ENCODE results near the gene DSN1. TPM values are rescaled to one million over a fixed set of nuclear protein-coding genes. Genes with fewer than 3 reads are reported as not detected.

Gene DSN1
- total and polyA plus RNA-seq, 9 of the 15 experiments (the other 6 are each of a cell fraction or from before 2014, with no cell fraction given): 23.3 to 45.3 (median 31.1) TPM

DNA sequence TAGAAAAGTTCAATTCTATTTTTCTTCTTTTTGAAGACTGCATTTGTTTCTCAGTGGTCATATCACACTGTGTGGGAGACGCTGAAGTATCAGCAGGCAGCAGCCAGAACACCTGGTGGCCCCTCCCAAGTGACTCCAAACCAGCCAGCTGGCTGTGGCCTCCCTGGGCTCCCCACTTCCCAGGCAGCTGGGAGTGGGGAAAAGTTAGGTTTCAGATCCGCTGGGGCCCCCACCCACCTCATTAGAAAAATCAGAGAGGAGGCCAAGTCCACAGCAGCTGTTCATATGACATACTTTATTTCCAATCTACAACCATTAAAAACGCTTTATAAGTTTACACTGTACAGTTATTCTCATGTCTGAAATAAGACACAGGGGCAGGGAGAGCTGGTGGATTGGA is 3.6 kb upstream of the DSN1 start (continued):
- TF ChIP-seq, protein P1, sequence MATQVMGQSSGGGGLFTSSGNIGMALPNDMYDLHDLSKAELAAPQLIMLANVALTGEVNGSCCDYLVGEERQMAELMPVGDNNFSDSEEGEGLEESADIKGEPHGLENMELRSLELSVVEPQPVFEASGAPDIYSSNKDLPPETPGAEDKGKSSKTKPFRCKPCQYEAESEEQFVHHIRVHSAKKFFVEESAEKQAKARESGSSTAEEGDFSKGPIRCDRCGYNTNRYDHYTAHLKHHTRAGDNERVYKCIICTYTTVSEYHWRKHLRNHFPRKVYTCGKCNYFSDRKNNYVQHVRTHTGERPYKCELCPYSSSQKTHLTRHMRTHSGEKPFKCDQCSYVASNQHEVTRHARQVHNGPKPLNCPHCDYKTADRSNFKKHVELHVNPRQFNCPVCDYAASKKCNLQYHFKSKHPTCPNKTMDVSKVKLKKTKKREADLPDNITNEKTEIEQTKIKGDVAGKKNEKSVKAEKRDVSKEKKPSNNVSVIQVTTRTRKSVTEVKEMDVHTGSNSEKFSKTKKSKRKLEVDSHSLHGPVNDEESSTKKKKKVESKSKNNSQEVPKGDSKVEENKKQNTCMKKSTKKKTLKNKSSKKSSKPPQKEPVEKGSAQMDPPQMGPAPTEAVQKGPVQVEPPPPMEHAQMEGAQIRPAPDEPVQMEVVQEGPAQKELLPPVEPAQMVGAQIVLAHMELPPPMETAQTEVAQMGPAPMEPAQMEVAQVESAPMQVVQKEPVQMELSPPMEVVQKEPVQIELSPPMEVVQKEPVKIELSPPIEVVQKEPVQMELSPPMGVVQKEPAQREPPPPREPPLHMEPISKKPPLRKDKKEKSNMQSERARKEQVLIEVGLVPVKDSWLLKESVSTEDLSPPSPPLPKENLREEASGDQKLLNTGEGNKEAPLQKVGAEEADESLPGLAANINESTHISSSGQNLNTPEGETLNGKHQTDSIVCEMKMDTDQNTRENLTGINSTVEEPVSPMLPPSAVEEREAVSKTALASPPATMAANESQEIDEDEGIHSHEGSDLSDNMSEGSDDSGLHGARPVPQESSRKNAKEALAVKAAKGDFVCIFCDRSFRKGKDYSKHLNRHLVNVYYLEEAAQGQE (IDR thresholded peaks at IDR 0.05; ENCODE audit: borderline replicate concordance): no peak
- TF ChIP-seq, protein P1 (CRISPR knock-in tag; IDR thresholded peaks at IDR 0.05; ENCODE audit: low read depth): no peak
- no peak for TF ChIP-seq MECOM (CRISPR knock-in tag; IDR thresholded peaks at IDR 0.05)
- peak; percentile 46 for TF ChIP-seq DACH1 (IDR thresholded peaks at IDR 0.05; ENCODE audit: partially characterized antibody)
- TF ChIP-seq CBFA2T3 (IDR thresholded peaks at IDR 0.05): peak; percentile 75
- TF ChIP-seq DLX4 (CRISPR knock-in tag; IDR thresholded peaks at IDR 0.05): no peak
- TF ChIP-seq MBD1 (CRISPR knock-in tag; IDR thresholded peaks at IDR 0.05): no peak
- TF ChIP-seq SAP30 (IDR thresholded peaks at IDR 0.05; ENCODE audit: borderline replicate concordance, insufficient read depth, low read depth, low read length, poor library complexity, severe bottlenecking): no peak
- peak; percentile 51 for TF ChIP-seq TCF3 (CRISPR knock-in tag; IDR thresholded peaks at IDR 0.05)
- TF ChIP-seq STAT5B (CRISPR knock-in tag; IDR thresholded peaks at IDR 0.05): no peak
- peak; percentile 68 for TF ChIP-seq CBFA2T2 (conservative IDR thresholded peaks at IDR 0.05)
- TF ChIP-seq KAT8 (IDR thresholded peaks at IDR 0.05; ENCODE audit: low read depth): no peak
- no peak for TF ChIP-seq ZNF707 (CRISPR knock-in tag; conservative IDR thresholded peaks at IDR 0.05)
- no peak for TF ChIP-seq HDAC3 (IDR thresholded peaks at IDR 0.05; ENCODE audit: borderline replicate concordance, partially characterized antibody)
- TF ChIP-seq TAF7 (tag; IDR thresholded peaks at IDR 0.05): no peak
- TF ChIP-seq TEAD4 (IDR thresholded peaks at IDR 0.05; ENCODE audit: low read length): peak; percentile 39; the same call in 1 of the 2 replicates
- TF ChIP-seq TEAD4 (CRISPR knock-in tag; IDR thresholded peaks at IDR 0.05; ENCODE audit: borderline replicate concordance): no peak
- no peak for TF ChIP-seq POLR2AphosphoS2 (IDR thresholded peaks at IDR 0.05; ENCODE audit: low read length)
- TF ChIP-seq HNRNPH1 (optimal IDR thresholded peaks at IDR 0.05; ENCODE audit: low read depth, low read length): no peak
- peak; percentile 55 for TF ChIP-seq POLR2AphosphoS5 (IDR thresholded peaks at IDR 0.05; ENCODE audit: control insufficient read depth, insufficient read depth, low read depth, low read length)
- no peak for TF ChIP-seq HIVEP1 (CRISPR knock-in tag; IDR thresholded peaks at IDR 0.05)
- TF ChIP-seq ZNF3 (CRISPR knock-in tag; IDR thresholded peaks at IDR 0.05): no peak

Measured in K562 (cell line).